ENCODE measurements around the gene BTLA.

GRCh38 chr3:112505907-112506306 lies 6.6 kb upstream of the BTLA start:
- no peak for TF ChIP-seq EZH2 (IDR thresholded peaks at IDR 0.05; ENCODE audit: borderline replicate concordance)
- no peak for TF ChIP-seq CTCF (IDR thresholded peaks at IDR 0.05; ENCODE audit: poor library complexity)
